Activated T-cell treated with anti-CD3 and anti-CD28 coated beads, Interleukin-2, amount 50 U/mL, for 24 hours (primary cell): ENCODE results near the gene ICA1.

ENCODE experiments used
- DNase-seq: peaks from one replicate; pipeline ENCODE4 v3.0.0-alpha.2; 2020
- H3K27ac Mint-ChIP-seq: 2 replicates; pipeline ENCODE4 v1.8.0; 2020; ENCODE audit warnings: mild to moderate bottlenecking, mixed read lengths
- H3K27me3 Mint-ChIP-seq: 2 replicates; pipeline ENCODE4 v1.8.0; 2020; ENCODE audit warnings: mixed read lengths
- H3K36me3 Mint-ChIP-seq: 2 replicates; pipeline ENCODE4 v1.8.0; 2020; ENCODE audit warnings: low read depth, mixed read lengths
- H3K4me1 Mint-ChIP-seq: 2 replicates; pipeline ENCODE4 v1.8.0; 2020; ENCODE audit warnings: low read depth, mixed read lengths
- H3K4me3 Mint-ChIP-seq: 2 replicates; pipeline ENCODE4 v1.8.0; 2020; ENCODE audit warnings: mild to moderate bottlenecking, moderate library complexity, mixed read lengths
- H3K9me3 Mint-ChIP-seq: 2 replicates; pipeline ENCODE4 v1.8.0; 2020; ENCODE audit warnings: mixed read lengths

Gene ICA1

DNA sequence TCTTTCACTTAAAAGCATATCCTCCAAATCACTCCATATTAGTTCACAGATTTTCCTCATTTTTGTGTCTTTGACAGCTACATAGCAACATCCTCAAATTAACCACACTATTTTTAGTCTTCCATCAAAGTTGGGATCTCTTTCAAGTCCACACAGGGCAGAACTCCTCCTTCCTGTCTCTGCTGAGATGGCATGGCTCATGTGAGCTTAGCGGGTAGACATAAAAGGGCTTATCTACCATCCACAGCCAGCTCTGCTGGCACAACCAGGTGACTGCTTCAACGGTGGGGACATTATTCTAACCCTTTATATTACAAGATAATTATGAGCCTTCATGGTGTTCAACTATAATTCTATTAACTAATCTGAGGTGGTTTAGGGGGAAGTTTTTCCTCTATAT lies 35.5 kb downstream of the ICA1 start:
- H3K36me3 Mint-ChIP-seq, result no peaks in the 10 kb centered on the region
- no peak overlapping the region for H3K27ac Mint-ChIP-seq
- peaks cover 17% of the 10 kb centered on the region for H3K27me3 Mint-ChIP-seq
- H3K4me1 Mint-ChIP-seq, result peaks cover 2% of the 10 kb centered on the region
- H3K4me3 Mint-ChIP-seq, result no peak overlapping the region
- H3K9me3 Mint-ChIP-seq, result no peaks in the 10 kb centered on the region
- no peak for DNase-seq

GRCh38 chr7:8221567-8221966 lies 40.4 kb downstream of the ICA1 start:
- H3K4me3 Mint-ChIP-seq, result no peak overlapping the region
- DNase-seq, result no peak
- no peak overlapping the region for H3K27ac Mint-ChIP-seq
- H3K9me3 Mint-ChIP-seq, result no peaks in the 10 kb centered on the region
- no peaks in the 10 kb centered on the region for H3K36me3 Mint-ChIP-seq
- peaks cover 10% of the 10 kb centered on the region for H3K27me3 Mint-ChIP-seq
- H3K4me1 Mint-ChIP-seq, result peaks cover 4% of the 10 kb centered on the region

DNA sequence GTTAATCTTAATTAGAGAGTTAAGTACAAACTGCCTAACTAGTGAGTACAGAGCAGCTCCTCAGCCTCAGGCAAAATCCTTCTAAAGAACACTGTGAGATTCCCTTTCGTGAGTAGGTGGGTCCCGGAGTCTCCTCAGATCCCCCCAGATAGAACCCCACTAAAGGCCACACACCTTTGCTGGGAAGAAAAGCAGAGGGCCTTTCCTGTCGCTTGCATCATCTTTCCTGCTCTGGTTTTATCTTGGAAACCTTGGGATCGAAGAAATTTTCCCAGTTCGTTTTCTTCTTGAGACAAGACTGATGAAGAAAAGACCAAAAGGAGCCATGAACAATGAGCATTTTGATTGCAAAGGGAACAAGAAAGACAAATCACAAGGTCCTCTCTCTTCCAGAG lies 40.9 kb downstream of the ICA1 start:
- DNase-seq, result no peak
- no peak overlapping the region for H3K4me3 Mint-ChIP-seq
- no peaks in the 10 kb centered on the region for H3K9me3 Mint-ChIP-seq
- H3K4me1 Mint-ChIP-seq, result peaks cover 2% of the 10 kb centered on the region
- no peaks in the 10 kb centered on the region for H3K36me3 Mint-ChIP-seq
- H3K27me3 Mint-ChIP-seq, result peaks cover 7% of the 10 kb centered on the region
- H3K27ac Mint-ChIP-seq, result no peak overlapping the region

DNA sequence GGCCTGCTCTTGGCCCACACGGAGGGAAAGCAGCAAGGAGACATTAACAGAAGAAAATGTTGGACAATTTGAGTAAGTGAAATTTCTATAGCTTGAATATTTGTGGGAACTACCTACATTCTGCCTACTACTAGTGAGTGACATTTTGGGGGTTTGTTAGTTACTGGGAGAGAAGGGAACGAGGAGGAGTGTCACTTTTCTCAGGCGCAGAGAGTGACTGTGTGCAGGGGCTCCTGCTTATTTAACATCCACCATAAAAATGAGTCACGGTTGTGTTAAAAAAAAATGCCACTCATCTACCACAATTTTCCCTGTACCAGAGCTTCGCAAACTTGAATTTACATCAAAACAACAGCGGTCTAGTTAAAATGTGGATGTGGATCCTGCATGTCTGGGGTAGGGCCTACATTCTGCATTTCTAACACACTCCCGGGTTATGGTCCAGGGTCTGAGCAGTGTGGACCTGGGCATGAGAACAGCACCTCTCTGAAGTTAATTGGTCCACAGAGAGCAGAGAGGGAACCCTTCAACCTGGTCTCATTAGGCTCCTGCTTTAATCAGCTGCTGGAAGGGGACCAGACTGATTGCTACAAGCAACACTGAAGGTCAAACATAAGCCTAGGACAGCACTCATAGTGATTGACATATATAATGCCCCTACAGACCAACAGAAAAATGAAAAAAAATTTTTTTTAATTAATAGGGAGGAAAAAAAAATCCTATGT lies 41.4 kb downstream of the ICA1 start:
- no peaks in the 10 kb centered on the region for H3K9me3 Mint-ChIP-seq
- no peak overlapping the region for H3K4me3 Mint-ChIP-seq
- H3K27ac Mint-ChIP-seq, result no peak overlapping the region

DNA sequence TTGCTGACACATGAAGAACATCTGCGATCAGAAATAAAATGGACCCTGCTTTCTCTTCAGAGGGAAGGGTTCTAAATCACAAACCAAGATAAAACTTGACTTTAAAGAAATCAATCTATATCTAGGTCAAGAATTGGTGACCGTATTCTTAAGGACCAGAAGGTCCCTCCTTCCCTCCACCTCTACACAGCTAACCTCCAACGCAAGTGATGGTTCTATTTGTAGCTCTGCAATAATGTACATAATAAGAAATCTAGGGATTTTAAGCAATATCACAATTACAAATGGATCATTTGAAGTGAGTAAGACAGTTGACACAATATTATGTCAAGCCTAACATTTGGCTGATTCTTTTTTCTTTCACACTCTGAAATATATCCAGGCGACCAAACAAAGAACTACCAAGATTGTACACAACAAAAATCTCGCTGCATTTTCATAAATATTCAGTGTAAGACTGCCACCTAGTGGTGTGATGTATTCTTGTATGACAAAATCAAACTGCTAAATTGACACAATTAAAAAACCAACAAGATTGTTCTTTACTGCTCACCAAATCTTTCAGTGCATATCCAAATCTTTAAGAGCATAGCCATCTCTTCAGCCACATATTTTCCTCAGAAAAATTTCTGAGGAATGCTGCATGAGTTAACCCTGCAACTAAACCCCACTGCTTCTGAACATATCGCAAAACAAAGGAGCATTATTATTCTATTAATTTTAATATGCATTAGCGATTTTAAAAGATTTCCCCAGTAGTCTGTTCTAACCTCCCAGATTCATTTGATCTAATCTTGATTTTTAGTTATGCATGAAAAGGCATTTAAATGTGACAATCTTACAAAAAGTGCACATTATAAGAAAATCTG lies 44.5 kb downstream of the ICA1 start:
- no peaks in the 10 kb centered on the region for H3K9me3 Mint-ChIP-seq
- H3K27ac Mint-ChIP-seq, result no peak overlapping the region
- H3K4me3 Mint-ChIP-seq, result no peak overlapping the region
- H3K4me1 Mint-ChIP-seq, result peaks cover 2% of the 10 kb centered on the region
- no peaks in the 10 kb centered on the region for H3K36me3 Mint-ChIP-seq
- DNase-seq, result no peak
- no peaks in the 10 kb centered on the region for H3K27me3 Mint-ChIP-seq

More for the DNA sequence above, 41.4 kb downstream of the ICA1 start:
- Mint-ChIP-seq H3K4me1 (peaks cover 2% of the 10 kb centered on the region), H3K36me3 (no peaks in the 10 kb centered on the region), H3K27me3 (peaks cover 4% of the 10 kb centered on the region)
- DNase-seq, result no peak

DNA sequence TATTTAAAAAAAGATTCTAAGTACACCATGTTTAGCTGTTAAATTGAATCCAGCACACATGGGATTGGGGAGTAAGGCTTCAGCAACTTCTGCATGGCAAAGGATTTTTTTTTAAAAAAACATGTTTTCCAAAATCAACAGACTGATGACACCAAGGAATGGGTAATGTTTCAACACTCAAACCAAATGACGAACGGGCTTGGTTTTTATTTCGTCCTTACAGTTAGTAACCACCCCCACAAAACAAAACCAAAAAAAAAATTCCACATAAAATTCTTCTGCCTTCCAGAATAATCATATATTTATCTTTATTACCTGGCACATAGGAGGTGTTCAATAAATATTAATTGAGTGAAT lies 45.7 kb downstream of the ICA1 start:
- Mint-ChIP-seq H3K36me3 (no peaks in the 10 kb centered on the region), H3K4me1 (peaks cover 2% of the 10 kb centered on the region), H3K4me3 (no peak overlapping the region), H3K27me3 (no peaks in the 10 kb centered on the region), H3K9me3 (no peaks in the 10 kb centered on the region), H3K27ac (no peak overlapping the region)
- DNase-seq, result no peak

GRCh38 chr7:8215648-8216333 lies 46.2 kb downstream of the ICA1 start:
- Mint-ChIP-seq H3K36me3 (no peaks in the 10 kb centered on the region), H3K4me1 (peaks cover 2% of the 10 kb centered on the region), H3K9me3 (no peaks in the 10 kb centered on the region), H3K27me3 (no peaks in the 10 kb centered on the region), H3K4me3 (no peak overlapping the region), H3K27ac (no peak overlapping the region)
- no peak for DNase-seq

- Mint-ChIP-seq H3K36me3 (no peaks in the 10 kb centered on the region), H3K4me1 (peaks cover 2% of the 10 kb centered on the region), H3K4me3 (no peak overlapping the region), H3K27me3 (no peaks in the 10 kb centered on the region), H3K9me3 (no peaks in the 10 kb centered on the region), H3K27ac (no peak overlapping the region)
- DNase-seq, result no peak
Measured at GRCh38 chr7:8214244-8214824, 47.6 kb downstream of the ICA1 start.

GRCh38 chr7:8213381-8213780 lies 48.6 kb downstream of the ICA1 start:
- Mint-ChIP-seq H3K4me1 (peaks cover 2% of the 10 kb centered on the region), H3K27ac (no peak overlapping the region), H3K36me3 (no peaks in the 10 kb centered on the region), H3K4me3 (no peak overlapping the region), H3K9me3 (no peaks in the 10 kb centered on the region), H3K27me3 (no peaks in the 10 kb centered on the region)
- DNase-seq, result no peak

DNA sequence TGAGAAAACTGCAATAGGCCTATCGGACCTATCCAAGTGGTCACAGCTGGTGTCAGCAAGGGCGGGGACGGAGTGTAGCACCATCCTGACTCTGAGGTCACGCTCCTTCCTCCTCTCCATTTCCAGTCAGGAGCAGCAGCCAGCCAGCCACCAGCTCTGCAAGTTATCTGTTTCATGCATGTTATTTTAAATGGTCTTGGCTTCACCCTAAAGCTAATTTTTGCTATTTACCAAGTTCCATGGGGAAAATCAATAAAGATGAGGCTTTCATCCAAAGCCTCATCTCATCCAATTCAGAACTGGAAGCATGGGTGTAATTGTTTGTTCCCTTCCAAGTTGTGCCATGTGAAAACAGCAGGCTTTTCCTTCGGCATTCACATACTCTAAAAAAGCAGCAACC lies 49.3 kb downstream of the ICA1 start:
- H3K27me3 Mint-ChIP-seq, result no peaks in the 10 kb centered on the region
- no peaks in the 10 kb centered on the region for H3K9me3 Mint-ChIP-seq
- no peak overlapping the region for H3K4me3 Mint-ChIP-seq
- DNase-seq, result no peak
- no peaks in the 10 kb centered on the region for H3K36me3 Mint-ChIP-seq
- H3K4me1 Mint-ChIP-seq, result peaks cover 2% of the 10 kb centered on the region
- H3K27ac Mint-ChIP-seq, result no peak overlapping the region

DNA sequence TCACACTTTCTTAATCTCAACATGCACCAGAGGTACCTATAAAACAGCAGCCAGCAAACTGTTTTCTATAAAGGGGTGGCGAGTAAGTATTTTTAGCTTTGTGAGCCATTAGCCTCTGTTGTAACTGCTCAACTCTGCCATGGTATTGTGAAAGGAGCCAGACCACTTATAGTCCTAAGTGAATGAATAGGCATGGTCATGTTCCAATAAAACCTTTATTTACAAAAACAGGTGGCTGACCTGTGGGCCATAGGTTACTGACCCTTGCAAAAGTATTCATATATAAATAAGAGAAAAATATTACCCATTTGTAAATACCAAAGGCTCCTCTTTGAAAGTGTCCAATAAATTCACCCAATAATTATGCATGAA lies 50.3 kb downstream of the ICA1 start:
- no peak for DNase-seq
- no peaks in the 10 kb centered on the region for H3K36me3 Mint-ChIP-seq
- no peak overlapping the region for H3K27ac Mint-ChIP-seq
- no peak overlapping the region for H3K4me3 Mint-ChIP-seq
- no peaks in the 10 kb centered on the region for H3K9me3 Mint-ChIP-seq
- H3K4me1 Mint-ChIP-seq, result no peaks in the 10 kb centered on the region
- no peaks in the 10 kb centered on the region for H3K27me3 Mint-ChIP-seq

DNA sequence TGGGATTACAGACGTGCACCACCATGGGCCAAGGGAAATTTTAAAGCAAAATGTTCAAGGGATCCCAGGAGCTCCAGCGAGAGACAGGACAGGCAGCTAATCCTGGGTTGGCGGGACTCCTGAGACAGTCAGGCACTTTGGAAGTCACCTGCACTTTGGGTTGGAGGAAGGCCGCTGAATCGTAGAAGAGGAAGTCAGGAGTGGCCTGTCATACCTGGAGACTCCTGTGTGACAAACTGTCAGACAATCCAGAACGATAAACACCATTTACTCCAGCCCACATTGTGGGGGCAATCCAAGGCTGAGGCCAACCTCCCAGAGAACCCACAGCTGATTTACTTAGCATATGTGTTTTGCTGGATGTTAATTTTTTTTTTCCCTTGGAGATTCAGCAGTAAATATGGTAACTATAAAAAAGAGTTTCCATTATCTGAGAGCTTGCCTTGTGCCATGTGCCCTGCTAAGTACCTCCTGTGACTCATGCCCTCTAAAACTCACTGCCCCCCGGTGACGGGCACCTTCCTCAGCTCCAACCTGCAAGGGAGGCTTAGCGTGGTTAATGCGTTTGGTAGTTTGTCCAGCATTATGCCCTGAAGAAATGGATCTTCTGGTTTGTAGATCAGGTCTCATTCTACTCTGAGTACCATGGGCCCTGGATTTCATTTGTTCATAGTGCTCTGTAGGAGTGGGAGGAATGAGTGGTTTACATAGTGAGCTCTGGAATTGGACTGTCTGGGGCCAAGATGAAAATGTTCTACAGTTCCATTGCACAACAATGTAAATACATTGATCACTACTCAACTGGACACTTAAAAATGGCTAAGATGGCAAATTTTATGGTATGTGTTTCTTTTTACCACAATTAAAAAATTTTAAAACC lies 50.9 kb downstream of the ICA1 start:
- H3K27ac Mint-ChIP-seq, result no peak overlapping the region
- no peak for DNase-seq
- H3K4me1 Mint-ChIP-seq, result no peaks in the 10 kb centered on the region
- H3K36me3 Mint-ChIP-seq, result no peaks in the 10 kb centered on the region
- H3K9me3 Mint-ChIP-seq, result no peaks in the 10 kb centered on the region
- no peak overlapping the region for H3K4me3 Mint-ChIP-seq
- no peaks in the 10 kb centered on the region for H3K27me3 Mint-ChIP-seq

GRCh38 chr7:8209353-8209752 lies 52.6 kb downstream of the ICA1 start:
- Mint-ChIP-seq H3K4me3 (no peak overlapping the region), H3K4me1 (no peaks in the 10 kb centered on the region), H3K36me3 (no peaks in the 10 kb centered on the region), H3K27me3 (no peaks in the 10 kb centered on the region), H3K9me3 (no peaks in the 10 kb centered on the region), H3K27ac (no peak overlapping the region)
- DNase-seq, result no peak

GRCh38 chr7:8208816-8209215 lies 53.2 kb downstream of the ICA1 start:
- no peaks in the 10 kb centered on the region for H3K4me1 Mint-ChIP-seq
- peaks cover 2% of the 10 kb centered on the region for H3K27me3 Mint-ChIP-seq
- no peaks in the 10 kb centered on the region for H3K36me3 Mint-ChIP-seq
- no peak for DNase-seq
- no peak overlapping the region for H3K4me3 Mint-ChIP-seq
- H3K9me3 Mint-ChIP-seq, result no peaks in the 10 kb centered on the region
- H3K27ac Mint-ChIP-seq, result no peak overlapping the region
